ENCODE results near the gene FNBP1.

FNBP1 gene

DNA sequence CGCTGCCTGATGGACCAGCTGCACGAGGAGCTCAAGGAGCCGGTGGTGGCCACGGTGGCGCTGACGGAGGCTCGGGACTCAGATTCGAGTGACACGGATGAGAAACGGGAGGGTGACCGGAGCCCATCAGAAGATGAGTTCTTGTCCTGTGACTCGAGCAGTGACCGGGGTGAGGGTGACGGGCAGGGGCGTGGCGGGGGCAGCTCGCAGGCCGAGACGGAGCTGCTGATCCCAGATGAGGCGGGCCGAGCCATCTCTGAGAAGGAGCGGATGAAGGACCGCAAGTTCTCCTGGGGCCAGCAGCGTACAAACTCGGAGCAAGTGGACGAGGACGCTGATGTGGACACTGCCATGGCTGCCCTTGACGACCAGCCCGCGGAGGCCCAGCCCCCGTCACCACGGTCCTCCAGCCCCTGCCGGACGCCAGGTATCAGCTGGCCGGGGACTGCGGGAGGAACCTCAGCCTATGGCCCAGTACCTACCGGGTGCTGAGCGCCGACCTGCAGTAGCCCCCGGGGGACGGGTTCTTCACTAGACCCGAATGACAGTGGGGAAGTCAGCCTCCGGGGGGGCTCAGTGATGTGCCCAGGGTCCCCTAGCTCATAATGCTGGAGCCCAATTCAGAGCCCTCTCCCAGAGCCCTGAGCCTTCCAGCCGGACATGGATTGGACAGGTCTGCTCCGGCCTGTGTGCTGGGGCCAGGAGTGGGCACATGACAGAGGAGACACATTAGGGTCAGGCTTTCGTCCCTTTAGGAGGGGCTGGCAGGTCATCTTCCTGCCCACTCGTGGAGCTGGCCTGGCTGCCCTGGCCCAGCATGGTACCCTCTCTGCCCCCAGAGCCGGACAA, 174.7 kb downstream of the FNBP1 start:
- no peak overlapping the region for H3K9ac ChIP-seq (ENCODE audit: low read length)
- H3K27me3 ChIP-seq (ENCODE audit: low read length), result no peaks in the 10 kb centered on the region
- H3K4me3 ChIP-seq (ENCODE audit: insufficient read depth, low read length, poor library complexity, severe bottlenecking), result no peak overlapping the region
- H3K9me2 ChIP-seq (replicated peaks; ENCODE audit: insufficient read depth, low read length), result no peaks in the 10 kb centered on the region
- H2AFZ ChIP-seq (ENCODE audit: low read depth, low read length, severe bottlenecking), result no peak overlapping the region
- TF ChIP-seq, protein P1, sequence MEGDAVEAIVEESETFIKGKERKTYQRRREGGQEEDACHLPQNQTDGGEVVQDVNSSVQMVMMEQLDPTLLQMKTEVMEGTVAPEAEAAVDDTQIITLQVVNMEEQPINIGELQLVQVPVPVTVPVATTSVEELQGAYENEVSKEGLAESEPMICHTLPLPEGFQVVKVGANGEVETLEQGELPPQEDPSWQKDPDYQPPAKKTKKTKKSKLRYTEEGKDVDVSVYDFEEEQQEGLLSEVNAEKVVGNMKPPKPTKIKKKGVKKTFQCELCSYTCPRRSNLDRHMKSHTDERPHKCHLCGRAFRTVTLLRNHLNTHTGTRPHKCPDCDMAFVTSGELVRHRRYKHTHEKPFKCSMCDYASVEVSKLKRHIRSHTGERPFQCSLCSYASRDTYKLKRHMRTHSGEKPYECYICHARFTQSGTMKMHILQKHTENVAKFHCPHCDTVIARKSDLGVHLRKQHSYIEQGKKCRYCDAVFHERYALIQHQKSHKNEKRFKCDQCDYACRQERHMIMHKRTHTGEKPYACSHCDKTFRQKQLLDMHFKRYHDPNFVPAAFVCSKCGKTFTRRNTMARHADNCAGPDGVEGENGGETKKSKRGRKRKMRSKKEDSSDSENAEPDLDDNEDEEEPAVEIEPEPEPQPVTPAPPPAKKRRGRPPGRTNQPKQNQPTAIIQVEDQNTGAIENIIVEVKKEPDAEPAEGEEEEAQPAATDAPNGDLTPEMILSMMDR (IDR thresholded peaks at IDR 0.05; ENCODE audit: insufficient read depth, low read length, poor library complexity, severe bottlenecking), result no peak
- no peak for TF ChIP-seq EZH2phosphoT487 (conservative IDR thresholded peaks at IDR 0.05; ENCODE audit: low read length)
- no peaks in the 10 kb centered on the region for H3F3A ChIP-seq (ENCODE audit: insufficient read depth)
- H3K4me2 ChIP-seq (ENCODE audit: low read depth, low read length, poor library complexity, severe bottlenecking), result no peak overlapping the region
- no peaks in the 10 kb centered on the region for H4K20me1 ChIP-seq (ENCODE audit: low read depth, low read length)
- no peak overlapping the region for H3K27ac ChIP-seq (ENCODE audit: low read depth, low read length)
- no peaks in the 10 kb centered on the region for H3K79me2 ChIP-seq (ENCODE audit: insufficient read depth, low read length)
- no peaks in the 10 kb centered on the region for H3K36me3 ChIP-seq (ENCODE audit: low read length)
- no peaks in the 10 kb centered on the region for H3K9me3 ChIP-seq (ENCODE audit: insufficient read depth, low read length)

DNA sequence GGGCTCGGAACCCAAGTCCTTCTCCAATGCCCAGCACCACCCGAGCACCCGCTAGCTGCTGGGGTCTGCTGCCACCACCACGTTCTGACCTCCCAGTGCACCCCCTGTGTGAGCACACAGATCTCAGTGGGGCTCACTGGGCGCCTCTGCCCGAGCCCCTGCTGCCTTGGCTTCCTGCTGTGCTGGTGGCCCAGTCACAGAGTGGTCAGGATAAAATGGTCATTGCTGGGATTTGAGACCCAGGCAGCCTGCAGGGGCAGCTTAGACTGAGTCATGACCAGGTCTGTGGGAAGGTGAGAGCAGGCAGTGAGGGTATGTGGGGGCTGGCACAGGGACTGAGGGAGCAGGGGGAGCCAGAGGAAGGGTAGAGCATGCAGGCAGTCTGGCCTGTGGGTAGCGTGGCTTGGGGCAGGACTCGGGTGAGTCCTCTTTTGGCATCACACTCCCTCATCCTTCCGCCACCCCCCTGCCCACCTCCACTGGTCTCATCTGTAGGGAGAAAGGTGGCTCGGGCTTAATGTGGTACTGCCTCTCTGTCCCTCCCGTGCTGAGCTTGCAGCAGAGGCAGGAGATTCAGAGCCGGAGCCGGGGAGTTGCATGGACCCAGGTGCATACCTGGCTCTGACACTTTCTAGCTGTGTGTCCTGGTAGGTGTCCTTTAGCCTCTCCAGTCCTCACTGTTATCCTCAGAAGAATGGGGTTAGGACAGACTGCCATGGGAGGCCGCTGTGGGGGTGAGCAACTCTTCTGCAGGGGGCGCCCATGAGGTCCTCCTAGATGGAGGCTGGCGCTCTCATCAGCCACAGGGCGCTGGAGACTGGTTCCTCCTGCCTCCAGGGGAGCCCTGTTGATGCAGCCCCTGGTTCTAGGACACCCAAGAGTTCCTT, 175.6 kb downstream of the FNBP1 start:
- H4K20me1 ChIP-seq (ENCODE audit: low read depth, low read length), result no peaks in the 10 kb centered on the region
- H3K4me2 ChIP-seq (ENCODE audit: low read depth, low read length, poor library complexity, severe bottlenecking), result no peak overlapping the region
- H2AFZ ChIP-seq (ENCODE audit: low read depth, low read length, severe bottlenecking), result no peak overlapping the region
- no peaks in the 10 kb centered on the region for H3K9me3 ChIP-seq (ENCODE audit: insufficient read depth, low read length)
- H3F3A ChIP-seq (ENCODE audit: insufficient read depth), result no peaks in the 10 kb centered on the region
- no peak overlapping the region for H3K27ac ChIP-seq (ENCODE audit: low read depth, low read length)
- no peaks in the 10 kb centered on the region for H3K9me2 ChIP-seq (replicated peaks; ENCODE audit: insufficient read depth, low read length)
- no peak overlapping the region for H3K4me3 ChIP-seq (ENCODE audit: insufficient read depth, low read length, poor library complexity, severe bottlenecking)
- H3K27me3 ChIP-seq (ENCODE audit: low read length), result no peaks in the 10 kb centered on the region
- H3K36me3 ChIP-seq (ENCODE audit: low read length), result no peaks in the 10 kb centered on the region
- H3K79me2 ChIP-seq (ENCODE audit: insufficient read depth, low read length), result no peaks in the 10 kb centered on the region
- no peak for TF ChIP-seq EZH2phosphoT487 (conservative IDR thresholded peaks at IDR 0.05; ENCODE audit: low read length)
- TF ChIP-seq, protein P1 (IDR thresholded peaks at IDR 0.05; ENCODE audit: insufficient read depth, low read length, poor library complexity, severe bottlenecking), result no peak
- no peak overlapping the region for H3K9ac ChIP-seq (ENCODE audit: low read length)

DNA sequence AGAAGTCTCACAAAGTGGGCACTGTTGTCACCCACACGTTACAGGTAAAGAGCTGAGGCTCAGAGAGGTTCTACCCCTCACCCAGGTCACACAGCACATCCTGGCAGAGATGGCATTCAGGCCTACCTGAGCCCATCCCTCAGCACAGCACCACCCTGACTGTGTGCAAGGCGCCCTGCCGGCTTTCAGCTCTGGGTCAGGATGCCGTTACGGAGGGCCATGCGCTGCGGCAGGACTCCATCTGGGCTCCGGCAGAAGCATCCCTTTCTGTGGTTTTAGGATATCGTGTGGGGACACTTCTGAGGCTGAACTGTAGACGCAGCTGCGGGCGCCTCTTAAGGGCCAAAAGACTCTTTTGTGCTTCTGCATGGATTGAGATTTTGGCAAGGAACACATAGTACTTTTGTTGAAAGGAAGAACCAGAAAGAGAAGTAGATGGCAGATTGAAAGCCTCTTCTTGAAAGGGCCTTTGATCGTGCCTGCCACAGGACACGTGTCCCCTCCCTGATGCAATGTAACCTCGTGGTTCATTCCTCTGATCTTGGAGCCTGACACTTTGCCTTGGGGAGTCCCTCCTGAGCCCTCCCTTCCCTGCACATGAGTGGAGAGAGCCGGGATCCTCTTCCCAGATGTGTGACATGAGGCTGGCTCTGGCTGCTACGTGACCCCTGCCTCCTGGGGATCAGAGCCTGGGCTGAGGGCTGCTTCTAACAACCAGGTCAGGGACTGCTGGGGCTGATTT, 176.4 kb downstream of the FNBP1 start:
- Histone ChIP-seq H4K20me1 (ENCODE audit: low read depth, low read length) (no peaks in the 10 kb centered on the region), H3K4me2 (ENCODE audit: low read depth, low read length, poor library complexity, severe bottlenecking) (no peak overlapping the region), H3K4me3 (ENCODE audit: insufficient read depth, low read length, poor library complexity, severe bottlenecking) (no peak overlapping the region), H3F3A (ENCODE audit: insufficient read depth) (no peaks in the 10 kb centered on the region), H3K9ac (ENCODE audit: low read length) (no peak overlapping the region), H3K27ac (ENCODE audit: low read depth, low read length) (no peak overlapping the region), H3K79me2 (ENCODE audit: insufficient read depth, low read length) (no peaks in the 10 kb centered on the region), H3K9me2 (replicated peaks; ENCODE audit: insufficient read depth, low read length) (no peaks in the 10 kb centered on the region), H3K27me3 (ENCODE audit: low read length) (no peaks in the 10 kb centered on the region), H2AFZ (ENCODE audit: low read depth, low read length, severe bottlenecking) (no peak overlapping the region), H3K9me3 (ENCODE audit: insufficient read depth, low read length) (no peaks in the 10 kb centered on the region), H3K36me3 (ENCODE audit: low read length) (no peaks in the 10 kb centered on the region)
- TF ChIP-seq EZH2phosphoT487 (conservative IDR thresholded peaks at IDR 0.05; ENCODE audit: low read length), result no peak
- TF ChIP-seq, protein P1 (IDR thresholded peaks at IDR 0.05; ENCODE audit: insufficient read depth, low read length, poor library complexity, severe bottlenecking), result no peak
